Endometrial microvascular endothelial cells (primary cell): Measurements from ENCODE around the gene NDUFA7. TPM values are rescaled to one million over a fixed set of nuclear protein-coding genes. Genes with fewer than 3 reads are reported as not detected.
"Not testable (repeated sequence)": the region's sequence is repeated elsewhere in the genome, so short reads cannot be mapped to it uniquely, and the experiment has no call there.

ENCODE experiments used
- in situ Hi-C: cut with HindIII; loops from 2 replicates; pipeline ENCODE4 v1.10.0; 2017; ENCODE audit warnings: low sequenced_read_pairs, low pct_unique_long_range_greater_than_20kb; ENCODE audit errors: inconsistent ontology term
- total RNA-seq: library from RNA; depleted of rRNA; stranded (reverse); fragments of >200 nt; gene quantifications from one replicate; pipeline ENCODE4 v1.2.3, GENCODE V29; 2015; ENCODE audit errors: inconsistent ontology term

The NDUFA7 gene
- total RNA-seq, 1 donor from 2014 or later = 62.7 TPM

GRCh38 chr19:8323781-8324185, 2.6 kb upstream of the NDUFA7 start:
- in situ Hi-C loops = no loop called here

- in situ Hi-C loops = no loop called here
These were observed 1.4 kb upstream of the NDUFA7 start for GRCh38 chr19:8322638-8322997.

DNA sequence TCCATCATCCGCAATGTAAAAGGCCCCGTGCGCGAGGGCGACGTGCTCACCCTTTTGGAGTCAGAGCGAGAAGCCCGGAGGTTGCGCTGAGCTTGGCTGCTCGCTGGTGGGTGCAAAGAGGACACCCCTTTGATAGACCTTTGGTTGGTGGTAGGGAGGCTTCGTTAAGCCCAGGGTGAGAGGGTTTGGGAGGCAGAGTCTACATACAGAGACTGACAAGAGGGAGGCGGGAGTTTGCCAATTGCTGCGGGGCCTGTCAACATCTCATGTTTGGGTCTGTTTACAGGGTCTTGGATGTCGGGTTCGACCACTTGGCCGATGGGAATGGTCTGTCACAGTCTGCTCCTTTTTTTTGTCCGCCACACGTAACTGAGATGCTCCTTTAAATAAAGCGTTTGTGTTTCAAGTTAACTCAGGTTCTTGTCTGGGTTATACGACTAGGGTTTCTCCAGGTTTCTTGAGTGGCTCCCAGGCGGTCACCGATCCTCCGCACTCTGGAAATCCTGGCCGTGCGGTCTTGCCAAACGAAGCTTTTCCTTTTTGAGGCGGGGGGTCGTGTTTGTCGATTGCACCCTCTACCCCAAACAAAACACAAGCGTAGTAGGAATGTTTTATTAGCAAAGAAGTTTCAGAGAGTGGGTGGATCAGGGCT, 937 bp upstream of the NDUFA7 start:
- in situ Hi-C loops = no loop called here

DNA sequence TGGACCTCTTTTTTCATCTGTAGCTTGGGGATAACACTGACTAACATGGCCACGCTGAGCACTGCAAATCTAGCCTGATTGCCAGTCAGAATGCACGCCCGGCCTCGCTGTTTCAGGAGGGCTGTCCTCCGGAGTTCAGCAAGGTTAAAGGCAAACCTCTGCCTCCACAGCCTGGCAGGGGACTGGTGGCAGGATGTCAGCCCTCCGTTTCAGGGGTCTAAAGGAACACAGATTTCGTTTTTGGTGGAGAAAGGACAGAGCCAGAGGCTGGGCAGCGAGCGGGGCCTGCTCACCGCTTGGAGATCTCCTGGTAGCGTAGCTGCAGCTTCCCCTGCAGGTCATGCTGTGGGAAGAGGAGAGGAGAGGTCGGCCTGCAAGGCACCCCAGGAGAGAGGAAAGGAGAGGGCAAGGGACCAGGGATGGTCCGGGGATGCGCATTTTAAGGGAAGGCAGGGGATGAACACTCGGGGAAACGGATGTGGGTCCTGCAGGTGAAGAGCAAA, 560 bp downstream of the NDUFA7 start:
- in situ Hi-C loops = no loop called here

DNA sequence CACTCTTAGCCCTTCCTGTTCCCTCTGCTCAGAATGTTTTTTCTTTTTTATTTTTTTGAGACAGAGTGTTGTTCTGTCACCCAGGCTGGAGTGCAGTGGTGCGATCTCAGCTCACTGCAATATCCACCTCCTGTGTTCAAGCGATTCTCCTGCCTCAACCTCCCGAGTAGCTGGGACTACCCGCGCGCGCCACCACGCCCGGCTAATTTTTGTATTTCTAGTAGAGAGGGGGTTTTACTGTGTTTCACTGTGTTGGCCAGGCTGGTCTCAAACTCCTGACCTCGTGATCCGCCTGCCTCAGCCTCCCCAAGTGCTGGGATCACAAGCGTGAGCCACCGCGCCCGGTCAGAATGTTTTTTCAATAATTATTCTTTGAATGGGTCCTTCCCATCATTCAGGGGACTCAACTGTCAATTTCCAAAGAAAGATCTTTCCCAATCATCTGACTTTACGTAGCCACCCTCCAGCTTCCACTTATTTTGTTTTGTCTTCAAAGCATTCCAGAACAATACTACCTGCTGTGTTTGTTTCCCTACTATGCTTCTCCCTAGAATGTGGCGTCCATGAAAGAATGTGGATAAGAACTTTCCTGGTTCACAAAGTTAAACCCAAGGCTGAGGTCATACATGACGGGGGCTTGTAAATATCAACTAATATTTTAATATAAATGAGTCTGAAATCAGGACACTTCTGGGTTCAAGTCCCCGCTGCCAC, 1.2 kb downstream of the NDUFA7 start:
- in situ Hi-C loops = no loop called here

GRCh38 chr19:8318835-8319234, 2.3 kb downstream of the NDUFA7 start:
- in situ Hi-C loops = not testable (repeated sequence)

DNA sequence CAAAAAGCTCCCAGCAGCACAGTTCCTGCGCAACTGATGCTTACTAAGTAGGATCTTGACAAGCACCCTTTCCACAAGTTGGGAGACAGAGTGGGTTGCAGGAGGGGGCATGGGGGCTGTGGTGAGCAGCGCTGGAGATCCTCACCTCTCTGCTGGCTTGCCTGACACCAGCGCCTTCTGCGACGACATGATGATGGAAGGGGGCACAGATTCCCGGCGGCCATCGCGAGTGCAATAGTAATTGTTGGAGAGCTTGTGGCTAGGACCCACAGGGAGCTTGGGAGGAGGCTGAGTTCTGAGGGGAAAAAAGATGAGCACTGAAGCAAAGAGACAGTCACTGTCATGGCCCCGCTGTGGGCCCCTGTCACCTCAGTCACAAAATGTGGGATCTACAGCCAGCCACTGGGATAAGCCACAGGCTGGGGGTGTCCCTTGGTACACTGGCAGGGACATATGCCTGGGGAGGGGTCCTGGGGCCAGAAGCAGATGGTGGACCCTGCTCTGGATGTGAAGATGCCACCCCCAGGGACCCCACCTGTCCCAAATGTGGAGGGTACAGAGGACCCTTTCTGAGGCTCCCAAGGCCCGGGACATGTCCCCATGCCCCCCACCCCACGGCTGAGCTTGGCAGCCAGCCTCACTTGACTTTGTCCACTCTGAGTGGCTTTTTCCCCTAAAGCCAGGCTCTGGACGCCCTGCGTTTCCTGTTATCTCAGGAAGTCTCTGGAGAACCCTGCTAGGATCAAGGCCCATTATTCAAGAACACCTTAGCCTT, 4.6 kb downstream of the NDUFA7 start:
- in situ Hi-C loops = no loop called here

DNA sequence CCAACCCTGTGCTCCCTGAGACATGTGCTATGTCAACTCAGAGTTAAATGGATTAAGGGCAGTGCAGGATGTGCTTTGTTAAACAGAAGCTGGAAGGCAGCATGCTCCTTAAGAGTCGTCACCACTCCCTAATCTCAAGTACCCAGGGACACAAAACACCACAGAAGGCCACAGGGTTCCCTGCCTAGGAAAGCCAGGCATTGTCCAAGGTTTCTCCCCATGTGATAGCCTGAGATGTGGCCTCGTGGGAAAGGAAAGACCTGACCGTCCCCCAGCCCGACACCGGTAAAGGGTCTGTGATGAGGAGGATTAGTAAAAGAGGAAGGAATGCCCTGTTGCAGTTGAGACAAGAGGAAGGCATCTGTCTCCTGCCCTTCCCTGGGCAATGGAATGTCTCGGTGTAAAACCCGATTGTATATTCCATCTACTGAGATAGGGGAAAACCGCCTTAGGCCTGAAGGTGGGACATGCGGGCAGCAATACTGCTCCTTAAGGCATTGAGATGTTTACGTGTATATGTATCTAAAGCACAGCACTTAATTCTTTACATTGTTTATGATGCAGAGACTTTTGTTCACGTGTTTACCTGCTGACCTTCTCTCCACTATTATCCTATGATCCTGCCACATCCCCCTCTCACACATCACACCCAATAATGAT, 6.1 kb downstream of the NDUFA7 start:
- in situ Hi-C loops = not testable (repeated sequence)

GRCh38 chr19:8311461-8312260, 9.5 kb downstream of the NDUFA7 start:
- in situ Hi-C loops = no loop called here

- in situ Hi-C loops = no loop called here
These were observed 10.7 kb downstream of the NDUFA7 start for GRCh38 chr19:8310342-8311055.

- in situ Hi-C loops = no loop called here
These were observed 12.3 kb downstream of the NDUFA7 start for GRCh38 chr19:8308891-8309291.

- in situ Hi-C loops = no loop called here
These were observed 13.0 kb downstream of the NDUFA7 start, which contains the start of gene CD320 for GRCh38 chr19:8307965-8308866. CD320 (minus strand) TSS chr19:8308358; CDS start chr19:8308290, 68 bp downstream.

DNA sequence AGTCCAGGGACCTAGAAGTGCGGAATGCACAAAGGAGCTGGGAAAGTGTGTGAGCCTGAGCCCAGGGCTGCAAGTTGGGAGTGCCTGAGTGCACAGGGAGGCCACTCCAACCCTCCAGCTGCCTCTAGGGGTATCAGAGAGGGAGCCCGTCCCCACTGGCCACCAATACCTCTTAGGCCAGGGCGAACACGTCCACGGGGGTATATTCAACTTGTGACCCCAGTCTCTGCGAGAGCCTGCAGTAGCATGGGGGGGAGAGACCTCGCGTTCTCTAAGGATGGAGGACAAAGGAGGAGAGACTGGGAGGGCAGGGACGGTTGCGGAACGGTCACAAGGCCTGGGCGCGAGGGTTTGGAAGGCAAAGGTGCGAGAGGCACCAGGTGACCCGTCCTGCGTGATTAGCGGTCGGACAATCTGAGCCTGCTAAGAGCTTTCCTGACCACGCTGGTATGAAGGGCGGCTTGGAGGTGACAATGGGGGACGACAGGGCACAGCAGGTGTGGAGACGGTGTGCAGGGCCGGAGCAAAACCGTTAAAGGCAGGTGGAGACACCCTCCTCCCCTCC, 13.7 kb downstream of the NDUFA7 start:
- in situ Hi-C loops = no loop called here

DNA sequence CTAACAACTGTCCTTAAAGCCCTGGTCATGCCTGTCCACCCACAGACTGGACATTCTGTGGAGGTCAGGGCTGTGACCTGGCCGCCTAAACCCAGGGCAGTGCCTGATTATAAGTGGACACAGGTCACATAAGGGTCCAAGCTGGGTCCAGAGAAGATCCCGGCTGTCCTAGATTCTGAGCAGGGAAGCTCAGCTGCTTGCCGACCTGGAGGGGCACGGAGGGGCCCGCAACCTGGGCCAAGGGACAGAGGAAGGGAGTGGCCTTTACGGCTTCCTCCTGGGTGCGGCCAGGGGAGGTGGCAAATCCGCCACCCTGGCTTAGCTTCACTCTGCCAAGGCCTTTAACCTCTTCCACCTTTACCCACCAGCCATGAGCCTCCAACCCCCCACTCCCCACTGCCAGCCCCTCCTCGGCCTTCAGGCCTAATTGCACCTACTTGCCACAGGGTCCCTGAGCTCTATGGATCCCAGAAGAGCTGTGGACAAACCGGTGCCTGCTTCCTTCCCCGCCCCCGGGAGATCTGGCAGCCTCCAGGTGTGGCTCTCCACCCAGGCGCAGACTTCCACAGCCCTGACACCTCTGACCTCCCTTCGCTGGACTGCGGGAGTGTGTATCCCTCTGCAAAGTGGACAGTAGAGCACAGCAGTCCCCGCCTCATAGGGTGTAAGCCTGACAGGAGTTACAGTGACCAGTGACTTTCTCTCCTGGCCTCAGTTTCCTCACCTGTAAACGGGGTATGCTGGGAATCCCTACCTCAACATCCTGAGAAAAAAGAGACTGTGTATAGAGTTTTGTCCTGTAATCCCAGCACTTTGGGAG, 14.7 kb downstream of the NDUFA7 start:
- in situ Hi-C loops = no loop called here

GRCh38 chr19:8305798-8306197, 15.4 kb downstream of the NDUFA7 start:
- in situ Hi-C loops = no loop called here
